Kidney epithelial cell (primary cell): Measurements from ENCODE around the gene RIMBP2. TPM values are rescaled to one million over a fixed set of nuclear protein-coding genes. Genes with fewer than 3 reads are reported as not detected.
"Not testable (repeated sequence)": the region's sequence is repeated elsewhere in the genome, so short reads cannot be mapped to it uniquely, and the experiment has no call there.

Experiments
- DNase-seq: peaks from one replicate; pipeline ENCODE4 v3.0.0-alpha.2; 2010; ENCODE audit warnings: low read depth
- H3K27me3 ChIP-seq: 2 replicates; pipeline ENCODE4 v1.6.0; 2011; ENCODE audit warnings: low read length; ENCODE audit not compliant: control insufficient read depth, insufficient read depth
- H3K36me3 ChIP-seq: 2 replicates; pipeline ENCODE4 v1.5.1; 2011; ENCODE audit warnings: low read length; ENCODE audit not compliant: control insufficient read depth, insufficient read depth
- H3K4me3 ChIP-seq: 2 replicates; pipeline ENCODE4 v1.5.1; 2011; ENCODE audit warnings: low read depth, mild to moderate bottlenecking, control low read depth, low read length
- total RNA-seq: library from RNA; depleted of rRNA; stranded (reverse); fragments of >200 nt; gene quantifications from 2 replicates; pipeline ENCODE4 v1.2.3, GENCODE V29; 2015
- TF ChIP-seq, protein P1 (sequence below): IDR thresholded peaks from 2 replicates; pipeline ENCODE4 v1.5.1; 2011; ENCODE audit warnings: mild to moderate bottlenecking, moderate library complexity, low read length, control low read depth, inconsistent platforms; ENCODE audit not compliant: insufficient read depth, poor library complexity, severe bottlenecking

Gene RIMBP2
- total RNA-seq, 1 donor from 2014 or later, result 0.50 TPM

GRCh38 chr12:130589540-130590317, 126.4 kb downstream of the RIMBP2 start:
- DNase-seq, result no peak
- Histone ChIP-seq H3K4me3 (no peak overlapping the region), H3K36me3 (no peaks in the 10 kb centered on the region), H3K27me3 (no peaks in the 10 kb centered on the region)
- TF ChIP-seq, protein P1, sequence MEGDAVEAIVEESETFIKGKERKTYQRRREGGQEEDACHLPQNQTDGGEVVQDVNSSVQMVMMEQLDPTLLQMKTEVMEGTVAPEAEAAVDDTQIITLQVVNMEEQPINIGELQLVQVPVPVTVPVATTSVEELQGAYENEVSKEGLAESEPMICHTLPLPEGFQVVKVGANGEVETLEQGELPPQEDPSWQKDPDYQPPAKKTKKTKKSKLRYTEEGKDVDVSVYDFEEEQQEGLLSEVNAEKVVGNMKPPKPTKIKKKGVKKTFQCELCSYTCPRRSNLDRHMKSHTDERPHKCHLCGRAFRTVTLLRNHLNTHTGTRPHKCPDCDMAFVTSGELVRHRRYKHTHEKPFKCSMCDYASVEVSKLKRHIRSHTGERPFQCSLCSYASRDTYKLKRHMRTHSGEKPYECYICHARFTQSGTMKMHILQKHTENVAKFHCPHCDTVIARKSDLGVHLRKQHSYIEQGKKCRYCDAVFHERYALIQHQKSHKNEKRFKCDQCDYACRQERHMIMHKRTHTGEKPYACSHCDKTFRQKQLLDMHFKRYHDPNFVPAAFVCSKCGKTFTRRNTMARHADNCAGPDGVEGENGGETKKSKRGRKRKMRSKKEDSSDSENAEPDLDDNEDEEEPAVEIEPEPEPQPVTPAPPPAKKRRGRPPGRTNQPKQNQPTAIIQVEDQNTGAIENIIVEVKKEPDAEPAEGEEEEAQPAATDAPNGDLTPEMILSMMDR, result no peak

- H3K36me3 ChIP-seq, result no peaks in the 10 kb centered on the region
Measured at GRCh38 chr12:130588696-130589539, 127.2 kb downstream of the RIMBP2 start.

GRCh38 chr12:130587966-130588365, 128.1 kb downstream of the RIMBP2 start:
- DNase-seq, result no peak
- Histone ChIP-seq H3K36me3 (no peaks in the 10 kb centered on the region), H3K27me3 (no peaks in the 10 kb centered on the region), H3K4me3 (no peak overlapping the region)
- TF ChIP-seq, protein P1, result no peak

More at GRCh38 chr12:130588696-130589539, 127.2 kb downstream of the RIMBP2 start:
- TF ChIP-seq, protein P1, result no peak
- H3K4me3 ChIP-seq, result no peak overlapping the region
- no peaks in the 10 kb centered on the region for H3K27me3 ChIP-seq
- DNase-seq, result no peak

DNA sequence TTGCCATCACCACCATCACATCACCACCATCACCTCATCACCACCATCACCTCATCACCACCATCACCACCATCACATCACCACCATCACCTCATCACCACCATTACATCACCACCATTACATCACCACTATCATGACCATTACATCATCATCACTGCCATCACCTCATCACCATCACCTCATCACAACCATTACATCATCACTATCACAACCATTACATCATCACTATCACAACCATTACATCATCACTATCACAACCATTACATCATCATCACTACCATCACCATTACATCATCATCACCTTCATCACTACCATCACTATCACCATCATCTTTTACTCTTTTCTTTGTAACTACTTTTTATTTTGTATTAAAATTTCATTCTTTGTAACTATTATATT, 131.6 kb downstream of the RIMBP2 start:
- not testable (repeated sequence) for DNase-seq, H3K36me3 ChIP-seq, H3K4me3 ChIP-seq, H3K27me3 ChIP-seq

- no peak for DNase-seq
Measured at GRCh38 chr12:130583800-130584199, 132.3 kb downstream of the RIMBP2 start.

DNA sequence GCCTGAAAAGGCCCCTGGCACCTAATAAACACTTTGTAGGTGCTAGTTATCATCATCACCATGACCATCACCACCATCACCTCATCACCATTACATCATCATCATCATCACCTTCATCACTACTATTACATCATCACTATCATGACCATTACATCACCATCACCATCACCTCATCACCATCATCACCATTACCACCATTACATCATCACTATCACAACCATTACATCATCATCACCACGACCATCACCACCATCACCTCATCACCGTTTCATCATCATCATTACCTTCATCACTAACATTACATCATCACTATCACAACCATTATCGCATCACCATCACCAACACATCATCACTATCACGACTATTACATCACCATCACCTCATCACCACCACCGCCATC, 132.8 kb downstream of the RIMBP2 start:
- no peaks in the 10 kb centered on the region for H3K27me3 ChIP-seq
- TF ChIP-seq, protein P1, result no peak

More at GRCh38 chr12:130583800-130584199, 132.3 kb downstream of the RIMBP2 start:
- Histone ChIP-seq H3K36me3 (no peaks in the 10 kb centered on the region), H3K4me3 (no peak overlapping the region), H3K27me3 (no peaks in the 10 kb centered on the region)
- TF ChIP-seq, protein P1, result no peak

More for the DNA sequence above, 132.8 kb downstream of the RIMBP2 start:
- H3K36me3 ChIP-seq, result no peaks in the 10 kb centered on the region
- H3K4me3 ChIP-seq, result no peak overlapping the region
- DNase-seq, result no peak
